ENCODE results near the gene CENPL. TPM values are rescaled to one million over a fixed set of nuclear protein-coding genes. Genes with fewer than 3 reads are reported as not detected.
A peak's percentile ranks its signal among the peaks of the same experiment; 100 is the strongest.

Gene CENPL
- total and polyA plus RNA-seq, 10 of the 15 experiments (the other 5 are each of a cell fraction or from before 2014, with no cell fraction given): 14.9 to 32.1 (median 24.5) TPM

- peak; percentile 39; the same call in 1 of the 2 replicates for TF ChIP-seq E2F4 (IDR thresholded peaks at IDR 0.05; ENCODE audit: low read depth, low read length)
- TF ChIP-seq NR2F1 (conservative IDR thresholded peaks at IDR 0.05): peak; percentile 96
- TF ChIP-seq EED (IDR thresholded peaks at IDR 0.05; ENCODE audit: low read depth): peak; percentile 35; the same call in 1 of the 2 replicates
- peak; percentile 51 for TF ChIP-seq NKRF (conservative IDR thresholded peaks at IDR 0.05)
- TF ChIP-seq MEF2A (IDR thresholded peaks at IDR 0.05; ENCODE audit: insufficient read depth, low read depth, low read length): no peak
- 0 out of 2 replicates have a peak, but pooled peaks have one; percentile 6 for TF ChIP-seq HCFC1 (IDR thresholded peaks at IDR 0.05; ENCODE audit: low read length)
- peak; percentile 16; the same call in 1 of the 2 replicates for TF ChIP-seq NFYB (IDR thresholded peaks at IDR 0.05; ENCODE audit: insufficient read depth, low read depth, low read length)
- no peak for TF ChIP-seq SKIL (IDR thresholded peaks at IDR 0.05; ENCODE audit: low read depth, poor library complexity, severe bottlenecking)
- TF ChIP-seq NFYA (IDR thresholded peaks at IDR 0.05; ENCODE audit: borderline replicate concordance, low read depth, low read length): no peak
- TF ChIP-seq CBX3 (IDR thresholded peaks at IDR 0.05; ENCODE audit: borderline replicate concordance, low read depth): no peak
- TF ChIP-seq STAT3 (IDR thresholded peaks at IDR 0.05; ENCODE audit: low read depth, low read length): no peak
- no peak for TF ChIP-seq ZBTB4 (CRISPR knock-in tag; IDR thresholded peaks at IDR 0.05)
Observed at GRCh38 chr1:173868266-173869020, 43.8 kb upstream of the CENPL start, which contains the start of gene ZBTB37 (continued).

Data from GM12878 (cell line).